GM12872 (cell line): ENCODE results near the gene ADAMTS2.

Experiments used
- TF ChIP-seq, protein P1 (sequence below): IDR thresholded peaks from 3 replicates; pipeline ENCODE4 v1.5.1; 2011; ENCODE audit warnings: low read depth, mild to moderate bottlenecking, low read length, moderate library complexity; ENCODE audit not compliant: insufficient read depth

The ADAMTS2 gene

DNA sequence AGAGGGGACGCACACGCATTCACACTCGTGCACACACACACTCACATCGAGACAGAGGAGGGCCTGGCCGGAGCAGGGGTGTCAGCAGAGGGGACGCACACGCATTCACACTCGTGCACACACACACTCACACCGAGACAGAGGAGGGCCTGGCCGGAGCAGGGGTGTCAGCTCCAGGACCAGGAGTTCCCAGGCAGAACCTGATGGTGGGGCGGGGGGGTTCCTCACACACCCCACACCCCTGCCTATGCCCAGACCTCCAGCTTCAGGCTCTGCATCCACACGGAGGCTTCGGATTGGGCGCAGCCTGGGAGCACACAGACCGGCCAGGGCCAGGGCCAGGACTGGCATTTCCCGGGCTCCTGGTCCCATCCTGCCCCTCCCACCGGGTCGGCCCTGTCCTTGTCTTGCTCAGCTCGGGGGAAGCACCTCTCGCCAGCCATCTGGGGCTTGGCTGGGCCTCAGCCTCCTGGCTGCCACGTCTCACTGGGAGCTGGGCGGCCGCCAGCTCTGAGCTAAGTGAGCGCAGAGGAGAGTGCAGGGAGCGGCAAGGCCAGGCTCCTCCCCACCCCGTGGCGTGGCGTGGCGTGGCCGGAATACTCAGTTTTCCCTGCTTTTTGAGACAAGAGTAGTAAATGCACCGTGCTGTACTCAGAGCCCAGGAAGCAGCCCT is 31.3 kb downstream of the ADAMTS2 start:
- TF ChIP-seq, protein P1, sequence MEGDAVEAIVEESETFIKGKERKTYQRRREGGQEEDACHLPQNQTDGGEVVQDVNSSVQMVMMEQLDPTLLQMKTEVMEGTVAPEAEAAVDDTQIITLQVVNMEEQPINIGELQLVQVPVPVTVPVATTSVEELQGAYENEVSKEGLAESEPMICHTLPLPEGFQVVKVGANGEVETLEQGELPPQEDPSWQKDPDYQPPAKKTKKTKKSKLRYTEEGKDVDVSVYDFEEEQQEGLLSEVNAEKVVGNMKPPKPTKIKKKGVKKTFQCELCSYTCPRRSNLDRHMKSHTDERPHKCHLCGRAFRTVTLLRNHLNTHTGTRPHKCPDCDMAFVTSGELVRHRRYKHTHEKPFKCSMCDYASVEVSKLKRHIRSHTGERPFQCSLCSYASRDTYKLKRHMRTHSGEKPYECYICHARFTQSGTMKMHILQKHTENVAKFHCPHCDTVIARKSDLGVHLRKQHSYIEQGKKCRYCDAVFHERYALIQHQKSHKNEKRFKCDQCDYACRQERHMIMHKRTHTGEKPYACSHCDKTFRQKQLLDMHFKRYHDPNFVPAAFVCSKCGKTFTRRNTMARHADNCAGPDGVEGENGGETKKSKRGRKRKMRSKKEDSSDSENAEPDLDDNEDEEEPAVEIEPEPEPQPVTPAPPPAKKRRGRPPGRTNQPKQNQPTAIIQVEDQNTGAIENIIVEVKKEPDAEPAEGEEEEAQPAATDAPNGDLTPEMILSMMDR = no peak

DNA sequence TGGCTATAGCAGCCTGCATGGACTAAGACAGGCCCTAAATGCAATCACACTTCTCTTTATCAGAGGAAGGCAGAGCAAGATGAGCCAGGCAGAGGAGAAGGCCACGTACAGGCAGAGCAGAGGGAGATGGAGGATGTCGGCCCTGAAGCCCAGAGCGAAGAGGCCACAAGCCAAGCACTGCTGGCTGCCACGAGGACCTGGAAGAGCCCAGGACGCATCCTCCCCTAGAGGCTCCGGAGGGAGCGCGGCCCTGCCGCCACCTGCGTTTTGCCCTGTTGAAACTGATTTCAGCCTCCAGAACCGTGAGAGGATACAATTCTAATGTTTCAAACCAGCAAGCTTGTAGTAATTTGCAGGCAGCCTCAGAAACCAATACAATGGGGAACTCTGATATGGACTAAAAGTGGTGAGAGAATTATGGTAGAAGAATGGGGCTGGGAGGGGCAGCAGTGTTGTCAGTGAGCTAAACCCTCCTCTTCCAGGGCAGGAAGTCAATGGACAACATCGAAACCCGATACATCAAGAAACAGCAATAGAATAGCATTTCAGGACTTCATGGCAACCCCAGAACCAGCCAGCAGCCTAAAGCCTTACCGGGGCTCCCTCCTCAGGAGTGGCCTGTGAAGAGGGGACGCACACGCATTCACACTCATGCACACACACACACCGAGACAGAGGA is 32.6 kb downstream of the ADAMTS2 start:
- TF ChIP-seq, protein P1 = no peak

DNA sequence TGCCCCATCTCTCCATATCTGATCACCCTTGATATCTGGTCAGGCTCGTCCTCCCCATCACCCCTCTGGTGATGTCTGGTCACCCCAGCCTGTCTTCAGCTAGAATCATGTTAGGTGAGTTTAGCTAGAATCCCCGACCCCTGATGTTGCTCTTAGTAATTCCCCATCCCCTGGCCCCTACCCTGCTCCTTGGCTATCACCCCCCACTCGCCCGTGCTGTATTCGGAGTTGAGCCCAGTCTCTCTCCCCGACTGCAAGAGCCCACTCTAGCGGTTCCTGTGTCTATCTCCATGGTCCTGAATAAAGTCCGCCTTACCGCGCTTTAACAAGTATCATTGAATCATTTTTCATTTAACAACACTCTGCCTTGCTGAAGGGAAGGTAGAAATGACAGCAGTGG is 33.7 kb downstream of the ADAMTS2 start:
- TF ChIP-seq, protein P1 = no peak

DNA sequence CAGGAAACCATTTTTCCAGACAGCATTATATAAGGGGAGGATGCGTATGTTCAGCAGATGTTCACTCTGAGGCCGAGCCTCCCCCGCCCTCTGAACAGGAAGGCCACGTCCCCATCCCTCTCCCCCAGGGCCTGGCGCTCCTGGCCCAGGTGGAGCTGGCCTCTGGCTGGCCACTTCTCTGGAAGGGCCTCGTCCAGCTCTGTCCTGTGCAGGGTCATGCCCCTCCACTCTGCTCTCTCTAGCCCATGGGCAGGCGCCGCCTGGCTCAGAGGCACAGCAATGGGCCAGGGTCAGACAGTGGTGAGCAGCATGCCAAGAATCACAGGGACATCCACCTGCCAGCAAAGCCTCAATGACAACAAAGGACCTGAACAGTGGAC is 34.2 kb downstream of the ADAMTS2 start:
- TF ChIP-seq, protein P1 = no peak

- TF ChIP-seq, protein P1 = no peak
Observed at GRCh38 chr5:179310439-179311090, 34.7 kb downstream of the ADAMTS2 start.

- TF ChIP-seq, protein P1 = no peak
Observed at GRCh38 chr5:179309751-179310320, 35.4 kb downstream of the ADAMTS2 start.

GRCh38 chr5:179309383-179309670 is 35.9 kb downstream of the ADAMTS2 start:
- TF ChIP-seq, protein P1 = no peak
